Adipose tissue (tissue), 3 donors: Measurements from ENCODE around the gene SPATA32. TPM values are rescaled to one million over a fixed set of nuclear protein-coding genes. Genes with fewer than 3 reads are reported as not detected.
"Not testable (repeated sequence)": the region's sequence is repeated elsewhere in the genome, so short reads cannot be mapped to it uniquely, and the experiment has no call there.

Experiments used
- H3K27ac ChIP-seq: one replicate; pipeline ENCODE4 v1.5.1; 2013; ENCODE audit warnings: low read depth, low read length
- WGBS, 3 donors: extraction: QIAGEN DNeasy Blood & Tissue Kit; methylation state at CpG; one replicate each; pipeline ENCODE4 v1.1.7; 2013; 5-methylcytosine and 5-hydroxymethylcytosine counted together
- polyA plus RNA-seq, 3 donors: library from polyadenylated mRNA; stranded (reverse); fragments of 200-250 nt; gene quantifications; one replicate each; pipeline ENCODE4 v1.2.3, GENCODE V29; 2013
- donor health status: healthy with polysubstance abuse.
- donor health status: Bipolar disorder and iron deficiency.
- donor health status: healthy.

SPATA32 gene, protein sequence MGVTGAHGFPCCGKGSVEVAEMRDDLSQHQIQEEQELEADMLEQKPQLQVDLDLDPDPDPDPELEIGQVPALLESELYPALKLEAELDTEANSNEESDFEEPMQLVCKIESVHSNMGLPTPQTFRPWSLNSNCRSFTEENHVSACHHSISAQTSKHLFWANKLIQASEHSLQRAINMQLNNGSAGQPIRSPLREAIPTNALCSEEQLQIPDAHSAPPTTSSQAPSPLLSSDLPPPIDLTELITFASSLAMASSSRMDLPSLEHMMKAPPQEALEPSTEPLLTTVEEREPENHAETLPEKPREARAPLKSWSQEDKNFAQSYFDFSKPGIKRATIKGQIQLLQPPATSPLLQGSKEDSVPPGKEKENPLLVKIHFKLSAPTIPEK
- polyA plus RNA-seq, result under 1 TPM in 2 of 3 donors, not detected in 1; 0.05 to 0.07 TPM

DNA sequence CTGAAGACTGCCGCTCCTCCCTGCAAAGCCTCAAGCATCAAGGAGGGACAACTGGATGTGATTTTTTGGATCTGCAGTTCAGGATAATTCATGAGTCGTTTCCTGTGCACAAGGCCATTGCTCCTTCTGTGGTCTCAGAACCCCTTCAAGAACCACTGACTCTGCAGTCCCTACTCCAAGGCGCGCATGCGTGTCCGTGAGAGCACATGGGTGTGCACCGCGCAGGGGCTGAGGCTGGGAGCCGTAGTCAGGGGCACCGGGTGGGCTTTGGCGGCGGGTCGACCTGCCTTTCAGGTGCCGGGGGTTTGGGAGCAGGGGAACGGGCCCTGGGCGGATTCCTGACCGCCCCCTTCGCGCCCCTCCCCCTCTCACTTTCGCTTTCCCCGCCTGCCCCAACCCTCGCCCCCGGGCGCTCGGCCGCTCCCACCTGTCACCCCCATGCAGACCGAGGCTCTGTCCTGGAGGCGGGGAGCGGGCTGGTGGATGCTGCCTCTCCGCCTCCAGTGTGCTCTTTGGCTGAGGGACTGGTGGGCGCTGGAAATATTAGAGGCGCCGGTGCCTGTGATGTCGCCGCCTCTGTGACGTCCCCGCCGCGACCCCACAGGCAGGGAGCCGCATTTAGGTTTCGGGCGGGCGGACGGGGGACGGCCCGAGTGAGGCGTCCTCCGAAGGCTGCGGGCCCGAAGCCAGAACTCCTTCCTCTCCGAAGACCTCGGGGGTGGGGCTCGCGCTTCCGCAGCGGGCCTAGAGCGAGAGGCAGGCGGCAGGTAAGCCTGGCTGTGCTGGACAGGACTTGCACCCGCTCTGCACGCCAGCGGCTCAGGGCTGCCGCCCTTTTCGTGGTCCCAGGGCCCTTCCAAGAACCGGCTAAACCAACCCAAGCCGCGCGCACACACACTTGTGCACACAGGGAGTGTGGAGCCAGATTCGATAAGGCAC, at the start of gene SPATA32:
Gene SPATA32, minus strand, starts transcription at position 518 of the 939 bp plus-strand sequence. Its CDS starts 78 bp downstream, at position 440.
- WGBS, 3 donors, result 5 to 6% (median 6%) methylated on average over 62 to 68 of the region's 68 CpGs
- no peak within 1 kb of the TSS for H3K27ac ChIP-seq

DNA sequence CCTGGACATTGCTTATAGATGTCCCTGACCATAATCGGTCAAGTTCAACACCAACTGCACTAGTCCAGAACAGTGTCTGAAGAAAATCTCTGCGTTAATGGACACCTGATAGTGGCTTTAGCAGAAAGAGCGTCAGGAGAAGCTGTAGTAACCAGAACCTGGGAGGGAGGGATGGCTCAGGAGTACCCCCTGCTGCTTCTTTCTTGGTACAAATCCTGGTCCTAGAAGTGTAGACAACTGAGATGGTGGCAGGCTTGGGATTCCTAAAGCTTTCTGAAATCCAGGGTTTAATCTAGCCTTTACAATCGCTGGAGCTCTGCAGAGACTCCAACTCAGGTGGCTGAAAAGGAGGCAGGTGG, 49.5 kb upstream of the SPATA32 start:
- no peak overlapping the region for H3K27ac ChIP-seq
- 35 to 87% (median 87%) methylated on average over 4 of the region's 4 CpGs for WGBS, 3 donors

DNA sequence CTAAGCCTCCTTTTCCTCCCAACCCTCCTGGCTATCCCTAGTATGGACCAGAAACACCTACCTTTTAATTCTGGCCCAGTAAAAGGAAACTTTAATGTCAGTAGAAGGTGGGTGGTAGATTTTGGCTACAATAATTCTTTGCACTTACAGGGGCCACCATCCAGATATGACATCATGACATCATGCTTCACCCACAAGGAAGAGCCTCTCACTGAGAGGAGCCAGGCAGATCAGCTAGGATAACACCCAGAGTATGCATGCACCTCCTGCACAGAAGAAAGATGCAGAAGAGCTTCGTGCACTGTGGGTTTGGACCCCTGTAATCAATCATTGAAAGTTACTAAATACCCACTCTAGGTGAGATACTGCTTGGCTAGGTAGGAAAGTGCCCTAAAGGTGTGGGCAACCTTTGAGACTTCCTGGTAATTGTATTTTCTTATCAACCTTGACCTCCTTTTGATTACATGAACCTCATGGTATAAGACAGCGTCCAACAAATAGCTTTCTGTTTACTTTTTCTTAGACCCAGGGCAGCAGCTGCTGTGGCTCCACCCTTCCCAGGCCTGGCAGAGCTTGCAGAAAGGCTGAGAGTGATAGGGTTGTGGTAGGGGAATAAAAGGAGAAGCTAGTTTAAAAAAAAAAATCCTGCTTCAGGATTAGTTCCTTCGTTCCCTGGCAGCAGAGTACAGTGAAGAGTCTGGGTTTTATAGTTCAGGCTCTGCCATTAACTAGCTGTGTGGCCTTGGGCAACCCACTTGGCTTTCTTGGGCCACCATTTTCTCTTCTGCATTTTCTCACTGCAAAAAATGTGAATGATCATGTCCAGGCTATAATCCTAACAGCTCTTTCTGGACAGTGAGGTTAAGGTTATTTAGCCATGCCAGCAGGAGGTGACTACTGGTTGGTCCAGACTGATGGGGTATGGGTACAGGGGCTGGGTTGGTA, 48.8 kb upstream of the SPATA32 start:
- 4 to 21% (median 17%) methylated on average over 3 of the region's 3 CpGs for WGBS, 3 donors
- no peak overlapping the region for H3K27ac ChIP-seq

DNA sequence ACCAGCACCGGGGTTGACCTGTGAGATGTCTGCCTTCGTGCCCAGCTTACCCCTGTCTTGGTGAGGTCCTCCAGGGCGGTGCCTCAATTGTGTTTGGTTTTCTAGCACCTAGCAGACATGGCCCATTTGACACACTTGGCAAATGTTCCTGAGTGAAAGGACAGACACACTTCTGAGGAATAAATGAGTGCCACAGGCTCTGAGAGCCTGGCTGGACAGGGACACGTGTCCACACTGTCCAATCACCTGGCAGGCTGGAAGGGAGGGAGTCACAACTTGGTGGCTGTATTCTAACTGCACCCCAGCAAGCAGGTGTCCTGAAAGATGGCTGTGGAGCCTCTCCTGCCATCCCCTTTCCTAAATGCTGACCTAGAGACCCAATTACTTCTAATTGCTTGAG, 47.5 kb upstream of the SPATA32 start:
- H3K27ac ChIP-seq, result no peak overlapping the region
- WGBS, 3 donors, result 83 to 88% (median 85%) methylated on average over 4 of the region's 4 CpGs

DNA sequence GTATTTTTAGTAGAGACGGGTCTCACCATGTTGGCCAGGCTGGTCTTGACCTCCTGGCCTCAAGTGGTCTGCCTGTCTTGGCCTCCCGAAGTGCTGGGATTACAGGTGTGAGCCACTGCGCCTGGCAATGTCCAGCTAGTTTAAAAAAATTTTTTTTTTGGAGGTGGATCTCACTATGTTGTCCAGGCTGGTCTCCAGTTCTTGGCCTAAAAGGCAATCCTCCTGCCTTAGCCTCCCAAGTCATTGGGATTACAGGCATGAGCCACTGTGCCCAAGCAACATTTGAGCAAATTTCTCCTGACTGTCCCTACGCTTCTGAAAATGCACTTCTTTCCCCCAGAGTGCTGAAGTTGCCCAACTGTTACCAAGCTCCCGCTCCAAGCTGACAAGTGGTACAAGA, 46.9 kb upstream of the SPATA32 start:
- 94 to 99% (median 95%) methylated on average over 5 of the region's 5 CpGs for WGBS, 3 donors
- H3K27ac ChIP-seq, result no peak overlapping the region

DNA sequence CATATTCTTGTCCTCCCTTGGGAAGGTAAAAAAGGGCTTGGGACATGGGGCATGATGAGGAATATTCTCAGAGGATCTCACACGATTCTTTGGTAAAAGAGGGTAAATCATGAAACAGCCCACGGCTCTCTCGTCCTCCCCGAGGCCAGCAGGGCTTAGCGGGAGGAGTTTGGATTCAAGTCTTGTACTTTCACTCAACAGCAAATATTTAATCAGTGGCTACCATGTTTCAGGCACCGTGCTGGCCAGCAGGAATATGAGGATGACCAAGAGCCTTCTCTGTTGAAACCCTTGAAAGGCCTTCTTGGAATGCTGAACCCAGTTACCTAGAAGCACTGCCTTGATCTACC, 46.1 kb upstream of the SPATA32 start:
- 43 to 54% (median 46%) methylated on average over 6 of the region's 6 CpGs for WGBS, 3 donors
- H3K27ac ChIP-seq, result peak overlapping the region; percentile 71

DNA sequence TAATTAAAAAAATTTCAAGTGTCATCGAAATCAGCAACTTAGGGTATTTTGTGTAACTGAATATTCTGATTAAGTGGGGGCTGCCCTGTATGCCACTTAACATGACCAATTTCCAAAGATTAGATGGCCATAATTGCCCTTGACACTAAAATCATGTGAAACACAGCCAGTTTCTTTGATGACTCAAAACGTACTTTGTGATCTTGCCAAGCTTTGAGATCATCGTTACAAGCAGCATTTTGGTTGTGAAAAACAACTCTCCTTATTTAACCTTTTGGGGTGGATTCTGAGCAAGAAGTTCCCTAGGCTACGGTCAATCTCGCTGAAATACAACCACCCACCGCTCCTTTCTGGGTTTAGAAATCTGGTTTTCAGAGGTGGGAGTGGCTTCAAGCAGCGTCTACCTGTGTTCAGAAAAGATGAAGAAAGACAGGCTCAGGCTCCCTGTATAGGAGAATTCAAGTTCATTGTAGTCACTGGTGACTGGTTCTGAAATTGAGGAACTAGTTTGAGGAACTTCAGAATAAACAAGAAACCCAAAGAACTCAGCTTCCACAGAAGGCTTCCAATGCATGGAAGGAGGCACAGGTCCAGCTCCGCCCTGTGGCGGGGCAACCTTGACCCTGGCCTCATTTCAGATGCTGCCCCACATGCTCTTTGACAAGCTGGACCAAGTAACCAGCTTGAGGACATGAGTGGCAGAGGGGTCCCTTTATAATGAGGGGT, 45.6 kb upstream of the SPATA32 start:
- WGBS, 3 donors, result 24 to 31% (median 27%) methylated on average over 9 of the region's 9 CpGs
- peak overlapping the region; percentile 71 for H3K27ac ChIP-seq

DNA sequence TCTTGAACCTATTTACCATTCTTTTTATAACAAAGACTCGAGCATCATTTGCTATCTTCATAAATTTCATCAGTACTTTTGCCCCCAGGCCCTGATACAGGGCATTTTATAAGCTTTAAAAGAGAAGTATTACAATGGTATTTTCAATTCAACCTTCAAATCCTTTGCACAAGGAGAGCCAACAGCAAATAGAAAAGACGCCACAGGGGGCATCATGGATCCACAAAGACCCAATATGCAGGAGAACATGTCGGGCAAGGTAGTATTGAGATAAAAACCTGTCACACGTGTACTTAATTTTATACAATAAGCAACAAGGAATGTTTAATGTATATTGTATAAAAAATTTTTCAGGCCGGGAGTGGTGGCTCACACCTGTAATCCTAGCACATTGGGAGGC, 44.7 kb upstream of the SPATA32 start:
- 67 to 86% (median 84%) methylated on average over 5 of the region's 5 CpGs for WGBS, 3 donors
- H3K27ac ChIP-seq, result no peak overlapping the region

DNA sequence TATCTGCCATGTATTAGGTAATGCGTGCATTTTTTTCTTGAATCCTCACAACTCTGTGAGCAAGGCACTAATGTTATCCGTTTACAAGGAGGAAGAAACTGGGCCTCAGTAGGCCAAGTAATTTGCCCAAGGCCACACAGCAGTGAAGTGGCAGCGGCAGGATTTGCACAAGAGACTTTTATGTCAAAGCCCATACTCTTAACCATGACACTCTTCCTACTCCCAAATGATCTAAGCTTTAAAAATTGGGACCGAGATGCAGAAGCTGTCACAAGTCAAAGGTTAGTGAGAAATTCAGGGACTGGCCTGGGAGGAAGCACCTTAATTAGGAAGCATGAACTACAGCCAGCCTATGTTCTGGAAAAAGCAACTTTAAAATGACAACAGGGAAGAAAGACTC, 44.2 kb upstream of the SPATA32 start:
- no peak overlapping the region for H3K27ac ChIP-seq
- 33 to 75% (median 69%) methylated on average over 4 of the region's 4 CpGs for WGBS, 3 donors

DNA sequence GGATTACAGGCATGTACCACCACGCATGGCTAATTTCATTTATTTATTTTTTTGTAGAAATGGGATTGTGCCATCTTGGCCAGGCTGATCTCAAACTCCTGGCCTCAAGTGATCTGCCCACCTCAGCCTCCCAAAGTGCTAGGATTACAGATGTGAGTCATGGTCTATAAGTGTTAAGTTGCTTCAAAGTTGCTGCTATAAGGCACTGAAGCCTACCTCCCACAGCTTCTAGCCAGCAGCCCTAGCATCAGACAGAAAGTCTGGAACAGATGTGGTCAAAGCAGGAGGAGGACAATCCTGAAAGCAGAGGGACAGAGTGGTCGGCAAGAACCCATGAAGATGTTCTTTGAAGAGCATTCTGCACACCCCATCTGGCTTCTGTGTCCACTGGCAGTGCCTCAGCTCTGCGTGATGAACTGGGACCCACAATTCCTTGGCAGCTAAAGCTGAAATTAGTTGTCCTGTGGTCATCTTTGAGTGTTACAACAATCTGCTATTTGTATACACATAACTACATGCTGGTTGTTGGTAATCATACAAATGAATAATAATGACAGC, 43.7 kb upstream of the SPATA32 start:
- WGBS, 3 donors, result 77 to 83% (median 82%) methylated on average over 3 of the region's 3 CpGs
- no peak overlapping the region for H3K27ac ChIP-seq

DNA sequence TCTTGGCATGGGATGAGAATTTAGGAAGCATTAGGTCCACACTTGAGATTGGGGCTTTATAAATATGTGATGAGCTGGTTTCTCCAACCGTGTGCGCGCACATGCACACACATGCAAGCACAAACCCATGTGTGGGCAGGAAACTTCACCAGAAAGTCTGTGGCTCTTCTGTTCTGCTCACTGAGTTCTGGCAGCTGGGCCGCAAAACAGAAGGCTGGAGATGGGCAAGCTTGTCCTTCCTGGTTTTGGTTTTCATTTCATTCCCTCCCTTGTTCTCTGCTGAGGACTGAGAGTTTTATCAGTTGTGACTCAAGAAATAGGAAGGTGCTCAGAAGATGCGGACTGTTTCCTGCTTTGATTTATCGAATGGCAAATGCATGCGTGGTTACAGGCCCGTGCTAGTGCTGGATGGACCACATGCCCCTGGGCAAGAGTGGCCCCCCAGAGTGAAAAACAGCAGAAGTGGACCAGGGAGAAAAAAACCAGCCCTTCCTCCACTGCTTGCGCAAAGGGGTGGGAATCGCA, 40.8 kb upstream of the SPATA32 start:
- H3K27ac ChIP-seq, result no peak overlapping the region
- 57 to 87% (median 61%) methylated on average over 10 of the region's 10 CpGs for WGBS, 3 donors

DNA sequence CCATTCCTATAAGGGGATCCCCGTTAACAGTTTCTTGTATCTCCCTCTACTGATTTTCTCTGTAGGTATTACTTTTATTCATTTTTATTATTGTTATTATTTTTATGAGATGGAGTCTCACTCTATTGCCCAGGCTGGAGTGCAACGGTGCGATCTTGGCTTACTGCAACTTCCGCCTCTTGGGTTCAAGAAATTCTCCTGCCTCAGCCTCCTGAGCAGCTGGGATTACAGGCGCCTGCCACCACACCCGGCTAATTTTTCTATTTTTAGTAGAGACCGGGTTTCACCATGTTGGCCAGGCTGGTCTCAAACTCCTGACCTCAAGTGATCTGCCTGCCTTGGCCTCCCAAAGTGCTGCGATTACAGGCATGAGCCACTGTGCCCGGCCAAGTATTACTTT, 40.3 kb upstream of the SPATA32 start:
- H3K27ac ChIP-seq, result not testable (repeated sequence)
- 69 to 87% (median 73%) methylated on average over 9 of the region's 9 CpGs for WGBS, 3 donors

DNA sequence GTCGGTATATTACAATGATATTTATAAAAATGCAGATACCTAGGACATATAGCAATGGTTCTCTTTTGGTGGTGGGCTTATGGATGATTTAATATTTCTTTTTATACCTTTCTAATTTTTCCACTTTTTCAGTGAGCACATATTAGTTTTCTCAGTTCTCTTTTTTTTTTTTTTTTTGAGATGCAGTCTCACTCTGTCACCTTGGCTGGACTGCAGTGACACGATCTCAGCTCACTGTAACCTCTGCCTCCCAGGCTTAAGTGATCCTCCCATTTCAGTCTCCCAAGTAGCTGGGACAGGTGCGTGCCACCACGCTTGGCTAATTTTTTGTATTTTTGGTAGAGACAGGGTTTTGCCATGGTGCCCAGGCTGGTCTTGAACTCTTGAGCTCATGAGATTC, 39.8 kb upstream of the SPATA32 start:
- 91 to 95% (median 94%) methylated on average over 4 of the region's 4 CpGs for WGBS, 3 donors
- no peak overlapping the region for H3K27ac ChIP-seq

DNA sequence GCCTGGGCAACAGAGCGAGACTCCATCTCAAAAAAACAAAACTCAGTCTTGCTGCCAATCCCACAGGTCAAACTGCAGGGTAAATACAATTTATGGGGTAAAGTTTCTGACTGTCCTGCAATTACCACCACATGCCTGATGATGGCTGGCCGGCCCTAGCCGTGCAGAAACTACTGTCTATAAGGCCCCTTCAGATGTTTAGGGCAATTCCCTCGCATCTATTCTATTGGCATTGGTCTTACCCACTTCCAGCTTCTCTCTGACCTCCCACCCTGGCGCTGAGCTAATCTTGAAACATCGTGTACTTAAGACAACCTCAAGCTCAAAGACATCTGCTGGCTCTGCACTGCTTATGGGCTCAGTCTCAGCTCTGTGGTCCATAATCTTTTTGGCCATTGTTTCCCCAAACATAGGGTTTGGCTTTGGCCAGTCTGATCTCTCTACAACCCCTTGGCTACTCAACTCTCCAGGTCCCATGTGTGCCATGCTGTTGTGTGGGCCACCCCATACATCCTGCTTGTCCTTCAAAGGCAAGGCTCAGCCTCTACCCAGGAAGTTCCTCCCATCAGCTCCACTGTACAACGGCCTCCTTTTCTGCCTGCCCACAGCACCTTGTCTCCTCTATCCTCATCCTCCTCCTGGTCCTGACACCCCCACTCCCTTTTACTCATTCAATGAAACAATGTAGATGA, 38.3 kb upstream of the SPATA32 start:
- 81 to 87% (median 84%) methylated on average over 7 of the region's 7 CpGs for WGBS, 3 donors
- H3K27ac ChIP-seq, result no peak overlapping the region

DNA sequence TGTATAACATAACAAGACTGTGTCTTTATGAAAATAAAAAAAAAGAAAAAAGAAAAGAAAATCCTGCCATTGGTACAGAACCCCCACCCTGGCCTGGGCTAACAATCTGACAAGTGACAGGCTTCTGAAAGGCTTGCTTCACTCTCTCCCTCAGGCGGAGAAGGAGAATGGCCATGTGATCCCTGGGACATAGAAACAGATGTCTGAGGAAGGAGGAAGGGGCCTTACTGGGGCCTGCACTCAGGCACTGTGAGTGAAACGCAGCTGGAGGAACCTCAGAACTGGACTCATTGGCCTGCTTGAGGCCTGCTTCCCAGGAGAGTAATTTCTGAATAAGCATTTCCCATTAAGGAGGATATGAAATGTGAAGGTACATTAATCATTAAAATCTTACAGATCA, 37.5 kb upstream of the SPATA32 start:
- 14 to 34% (median 21%) methylated on average over 2 of the region's 2 CpGs for WGBS, 3 donors
- H3K27ac ChIP-seq, result no peak overlapping the region

DNA sequence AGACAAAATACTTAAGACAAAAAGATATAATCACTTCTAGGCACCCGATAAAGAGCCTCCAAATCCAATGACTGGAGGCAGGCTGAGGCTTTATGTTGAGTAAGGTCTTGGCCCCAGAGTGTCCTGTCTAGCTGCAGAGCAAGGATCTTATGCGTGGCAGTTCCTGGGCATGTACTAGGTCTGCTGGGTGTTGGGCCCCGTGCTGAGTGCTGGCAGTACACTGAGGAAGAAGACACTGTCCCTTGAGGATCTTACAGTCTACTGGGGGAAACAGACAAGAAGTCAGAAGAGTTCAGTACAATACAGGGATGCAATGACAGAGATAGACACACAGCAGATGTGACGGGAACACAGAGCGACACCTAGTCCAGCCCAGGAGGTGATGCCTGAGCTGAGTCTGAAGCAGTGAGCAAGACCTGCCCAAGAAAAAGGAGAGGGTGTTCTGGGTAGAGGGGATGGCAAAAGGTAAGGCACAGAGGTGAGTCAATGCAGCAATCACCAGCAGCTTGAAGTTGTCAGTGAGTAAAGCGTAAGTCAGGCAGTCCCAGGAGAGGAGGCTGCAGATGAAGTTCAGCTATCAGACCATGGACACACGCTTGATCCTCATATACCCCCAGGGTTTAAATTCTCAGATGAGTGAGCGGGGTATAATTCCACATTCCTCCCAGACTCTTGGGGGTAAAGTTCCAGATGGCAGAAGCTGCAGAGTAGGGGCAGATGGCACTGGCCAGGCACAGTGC, 36.8 kb upstream of the SPATA32 start:
- WGBS, 3 donors, result 79 to 86% (median 83%) methylated on average over 8 of the region's 8 CpGs
- H3K27ac ChIP-seq, result no peak overlapping the region
